HUES64 (cell line): ENCODE measurements around the gene DDI2.
"Not testable (repeated sequence)": the region's sequence is repeated elsewhere in the genome, so short reads cannot be mapped to it uniquely, and the experiment has no call there.

Experiments
- H3K27ac ChIP-seq: 2 replicates; pipeline ENCODE4 v1.7.0; 2013; ENCODE audit warnings: low read depth, low read length, inconsistent platforms
- H3K27me3 ChIP-seq: 2 replicates; pipeline ENCODE4 v1.6.1; 2013; ENCODE audit warnings: mild to moderate bottlenecking, low read length; ENCODE audit not compliant: insufficient read depth
- H3K36me3 ChIP-seq: 2 replicates; pipeline ENCODE4 v1.6.1; 2013; ENCODE audit warnings: mild to moderate bottlenecking, low read length; ENCODE audit not compliant: insufficient read depth
- H3K4me1 ChIP-seq: 2 replicates; pipeline ENCODE4 v1.6.1; 2013; ENCODE audit warnings: mild to moderate bottlenecking, low read length, moderate library complexity; ENCODE audit not compliant: insufficient read depth
- H3K4me3 ChIP-seq: 2 replicates; pipeline ENCODE4 v1.5.1; 2013; ENCODE audit warnings: mild to moderate bottlenecking, low read length, moderate library complexity
- H3K9ac ChIP-seq: 2 replicates; pipeline ENCODE4 v1.6.1; 2013; ENCODE audit warnings: mild to moderate bottlenecking, low read depth, low read length
- H3K9me3 ChIP-seq: 2 replicates; pipeline ENCODE4 v1.6.1; 2013; ENCODE audit warnings: low read depth, low read length; ENCODE audit not compliant: insufficient read depth
- WGBS: fragments of 150-250, 120-280 bp; methylation state at CpG from one replicate; pipeline ENCODE4 v1.1.7; 2013; ENCODE audit warnings: missing lambda C conversion rate; 5-methylcytosine and 5-hydroxymethylcytosine counted together

The DDI2 gene

GRCh38 chr1:15583016-15583706 is 34.1 kb upstream of the DDI2 start:
- peaks cover under 1% of the 10 kb centered on the region; the same call in 1 of the 2 replicates for H3K36me3 ChIP-seq
- H3K27me3 ChIP-seq = no peaks in the 10 kb centered on the region
- no peak overlapping the region for H3K4me3 ChIP-seq
- H3K9ac ChIP-seq = no peak overlapping the region
- 91% methylated on average over 18 of the region's 18 CpGs for WGBS
- H3K9me3 ChIP-seq = no peaks in the 10 kb centered on the region
- peaks cover 8% of the 10 kb centered on the region; the same call in 1 of the 2 replicates for H3K4me1 ChIP-seq
- no peak overlapping the region for H3K27ac ChIP-seq

DNA sequence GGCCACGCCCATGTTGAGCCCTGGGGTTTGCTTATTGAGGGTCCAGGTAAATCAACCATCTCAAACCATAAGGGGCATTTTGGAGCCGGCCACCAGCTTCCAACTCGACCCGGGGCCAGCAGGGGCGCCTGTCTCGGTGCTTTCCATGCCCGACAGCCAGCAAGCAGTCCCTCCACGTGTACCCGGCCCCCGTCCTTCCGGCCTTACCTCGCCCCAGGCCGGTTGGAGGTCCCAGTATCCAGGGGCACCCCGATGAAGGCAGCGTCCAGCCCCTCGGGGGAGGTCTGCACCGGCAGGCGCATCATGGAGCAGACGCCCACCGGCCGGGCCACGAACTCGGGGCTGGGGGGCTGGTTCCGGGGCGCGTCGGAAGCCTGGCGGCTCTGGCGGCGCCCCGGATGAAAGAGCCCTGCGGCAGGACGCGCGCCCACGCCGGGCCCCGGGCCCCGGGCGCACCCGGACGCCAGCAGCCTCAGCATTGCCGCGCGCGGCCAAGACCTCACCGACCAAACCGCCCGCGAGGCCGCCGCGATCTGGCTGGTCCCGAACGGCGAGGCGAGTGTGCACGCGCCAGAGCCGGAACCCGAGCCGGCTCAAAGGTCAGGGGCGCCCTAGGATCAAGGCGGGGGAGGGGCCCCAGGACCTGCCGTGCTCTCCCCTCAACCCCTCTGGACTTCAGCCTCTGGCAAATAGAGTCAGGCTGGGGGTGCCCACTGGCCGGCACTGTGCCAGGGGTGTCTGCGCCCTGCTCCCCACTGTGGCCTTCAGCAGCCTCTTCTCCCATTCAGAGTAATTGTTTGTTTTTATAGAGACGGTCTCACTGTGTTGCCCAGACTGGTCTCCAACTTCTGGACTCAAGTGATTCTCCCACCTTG is 32.5 kb upstream of the DDI2 start, which contains the start of gene AGMAT:
Gene AGMAT (minus strand): TSS at position 563 of the 875 bp plus-strand sequence. CDS start 84 bp downstream, at position 479.
- Histone ChIP-seq H3K36me3 (peaks cover 3% of the 10 kb centered on the region; the same call in 1 of the 2 replicates), H3K9ac (peak within 1 kb of the TSS; percentile 91), H3K27ac (peak within 1 kb of the TSS; percentile 71), H3K4me3 (peak within 1 kb of the TSS; percentile 72), H3K4me1 (peaks cover 2% of the 10 kb centered on the region; the same call in 1 of the 2 replicates), H3K27me3 (no peaks in the 10 kb centered on the region), H3K9me3 (no peaks in the 10 kb centered on the region)
- 4% methylated on average over 68 of the region's 68 CpGs for WGBS

DNA sequence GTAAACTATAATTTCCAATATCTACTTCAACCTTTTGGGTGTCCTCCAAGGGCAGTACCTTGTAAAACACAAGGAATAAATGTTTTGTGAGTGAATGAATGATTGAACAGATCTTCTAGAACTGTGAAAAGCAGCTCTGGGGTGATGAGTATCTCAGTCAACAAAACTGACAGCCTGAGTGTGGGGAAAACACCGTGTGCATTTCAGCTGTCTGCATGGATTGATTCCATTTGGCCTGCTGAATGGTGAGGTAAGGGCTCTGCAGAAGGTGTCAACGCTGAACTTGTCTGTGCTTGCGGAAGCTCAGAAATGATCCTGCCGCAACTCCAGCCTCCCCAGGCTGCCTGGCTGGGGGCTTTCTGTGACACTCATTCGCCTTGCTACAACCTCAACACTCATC is 25.0 kb upstream of the DDI2 start:
- Histone ChIP-seq H3K4me1 (no peaks in the 10 kb centered on the region), H3K27ac (no peak overlapping the region), H3K9ac (no peak overlapping the region), H3K27me3 (no peaks in the 10 kb centered on the region), H3K36me3 (peaks cover 3% of the 10 kb centered on the region; the same call in 1 of the 2 replicates), H3K4me3 (no peak overlapping the region), H3K9me3 (no peaks in the 10 kb centered on the region)
- WGBS = 85% methylated on average over 5 of the region's 5 CpGs

- Histone ChIP-seq H3K4me1 (no peaks in the 10 kb centered on the region), H3K9me3 (no peaks in the 10 kb centered on the region), H3K9ac (no peak overlapping the region), H3K27me3 (0 out of 2 replicates have a peak, but pooled peaks cover 2% of the 10 kb centered on the region), H3K36me3 (no peaks in the 10 kb centered on the region), H3K27ac (no peak overlapping the region), H3K4me3 (no peak overlapping the region)
- WGBS = 96% methylated on average over 4 of the region's 5 CpGs
These were observed 21.2 kb upstream of the DDI2 start for GRCh38 chr1:15595809-15596617.

GRCh38 chr1:15598436-15598835 is 18.8 kb upstream of the DDI2 start:
- Histone ChIP-seq H3K4me1 (no peaks in the 10 kb centered on the region), H3K27me3 (0 out of 2 replicates have a peak, but pooled peaks cover 2% of the 10 kb centered on the region), H3K9ac (no peak overlapping the region), H3K27ac (no peak overlapping the region), H3K9me3 (no peaks in the 10 kb centered on the region), H3K36me3 (no peaks in the 10 kb centered on the region), H3K4me3 (no peak overlapping the region)
- WGBS = 97% methylated on average over 2 of the region's 2 CpGs

DNA sequence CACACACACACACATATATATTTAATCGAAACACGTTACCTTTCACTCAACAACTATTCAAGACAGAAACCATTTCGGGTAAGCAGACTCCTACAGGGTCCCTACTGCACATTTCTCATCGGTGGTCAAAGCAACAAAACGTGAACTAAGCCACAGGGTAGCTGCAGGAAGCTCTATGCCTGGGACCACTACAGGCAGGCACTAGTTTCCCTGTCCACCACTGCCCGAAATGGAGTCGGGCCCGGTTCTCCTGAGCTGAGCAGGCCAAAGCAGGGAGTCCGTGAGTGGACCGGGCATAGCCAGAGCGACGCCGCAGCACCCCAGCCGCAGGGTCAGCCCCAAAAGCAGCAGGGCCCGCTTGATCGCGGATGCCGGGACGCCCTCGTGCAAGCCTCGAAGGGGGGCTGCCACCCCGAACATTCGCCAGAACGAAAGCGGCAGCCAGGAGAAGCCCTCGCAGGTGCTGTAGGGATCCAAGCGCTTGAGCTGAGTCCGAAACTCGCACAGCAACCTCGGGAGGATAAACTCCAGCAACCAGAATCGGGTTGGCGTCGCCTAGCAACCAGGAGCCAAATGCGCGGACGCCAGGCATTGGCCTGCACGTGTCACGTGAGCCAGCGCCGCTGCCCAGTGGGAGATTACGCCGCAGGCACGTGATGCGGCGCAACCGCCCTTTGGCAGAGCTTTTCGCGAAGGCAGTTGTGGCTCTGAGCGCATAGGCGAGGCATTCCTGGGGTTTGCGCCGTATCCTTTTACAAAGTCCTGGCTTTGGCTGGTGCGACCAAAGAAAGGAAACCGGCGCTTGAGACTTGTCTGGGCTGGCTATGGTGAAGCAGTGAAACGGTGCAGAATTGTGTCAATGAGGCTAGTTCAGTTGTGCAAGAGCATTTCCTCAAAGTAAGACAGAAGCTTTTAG is 13.9 kb upstream of the DDI2 start:
- Histone ChIP-seq H3K4me1 (no peaks in the 10 kb centered on the region), H3K27ac (no peak overlapping the region)

GRCh38 chr1:15603966-15604282 is 13.3 kb upstream of the DDI2 start:
- 94% methylated on average over 13 of the region's 13 CpGs for WGBS
- H3K4me1 ChIP-seq, H3K36me3 ChIP-seq, H3K27ac ChIP-seq, H3K9ac ChIP-seq, H3K9me3 ChIP-seq: not testable (repeated sequence)
- H3K4me3 ChIP-seq = peak overlapping the region; percentile 25
- peaks cover 11% of the 10 kb centered on the region for H3K27me3 ChIP-seq

More for the DNA sequence above, 13.9 kb upstream of the DDI2 start:
- H3K27me3 ChIP-seq = peaks cover 13% of the 10 kb centered on the region
- peak overlapping the region; percentile 47 for H3K9ac ChIP-seq
- no peaks in the 10 kb centered on the region for H3K9me3 ChIP-seq
- H3K4me3 ChIP-seq = peak overlapping the region; percentile 57
- 52% methylated on average over 56 of the region's 56 CpGs for WGBS
- H3K36me3 ChIP-seq = no peaks in the 10 kb centered on the region

DNA sequence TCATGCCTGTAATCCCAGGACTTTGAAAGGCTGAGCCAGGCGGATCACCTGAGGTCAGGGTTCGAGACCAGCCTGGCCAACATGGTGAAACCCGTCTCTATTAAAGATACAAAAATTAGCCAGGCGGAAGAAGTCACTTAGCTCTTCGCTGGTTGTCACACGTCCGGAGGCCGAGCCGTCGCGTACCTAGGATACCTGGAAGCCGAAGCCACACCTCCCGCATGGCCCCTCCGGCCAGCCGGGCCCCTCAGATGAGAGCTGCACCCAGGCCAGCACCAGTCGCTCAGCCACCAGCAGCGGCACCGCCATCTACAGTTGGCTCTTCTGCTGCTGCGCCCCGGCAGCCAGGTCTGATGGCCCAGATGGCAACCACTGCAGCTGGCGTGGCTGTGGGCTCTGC is 12.9 kb upstream of the DDI2 start:
- WGBS = 94% methylated on average over 21 of the region's 21 CpGs

GRCh38 chr1:15605398-15606383 is 11.6 kb upstream of the DDI2 start:
- no peak overlapping the region for H3K27ac ChIP-seq
- no peaks in the 10 kb centered on the region for H3K36me3 ChIP-seq
- no peak overlapping the region for H3K9ac ChIP-seq
- no peaks in the 10 kb centered on the region for H3K4me1 ChIP-seq
- H3K27me3 ChIP-seq = peaks cover 11% of the 10 kb centered on the region
- H3K4me3 ChIP-seq = no peak overlapping the region
- WGBS = 89% methylated on average over 11 of the region's 11 CpGs
- H3K9me3 ChIP-seq = no peaks in the 10 kb centered on the region

More for the DNA sequence above, 12.9 kb upstream of the DDI2 start:
- not testable (repeated sequence) for H3K4me1 ChIP-seq, H3K4me3 ChIP-seq, H3K9ac ChIP-seq, H3K9me3 ChIP-seq, H3K36me3 ChIP-seq, H3K27ac ChIP-seq
- peaks cover 11% of the 10 kb centered on the region for H3K27me3 ChIP-seq
